Measurements from ENCODE around the gene ZNF785.

DNA sequence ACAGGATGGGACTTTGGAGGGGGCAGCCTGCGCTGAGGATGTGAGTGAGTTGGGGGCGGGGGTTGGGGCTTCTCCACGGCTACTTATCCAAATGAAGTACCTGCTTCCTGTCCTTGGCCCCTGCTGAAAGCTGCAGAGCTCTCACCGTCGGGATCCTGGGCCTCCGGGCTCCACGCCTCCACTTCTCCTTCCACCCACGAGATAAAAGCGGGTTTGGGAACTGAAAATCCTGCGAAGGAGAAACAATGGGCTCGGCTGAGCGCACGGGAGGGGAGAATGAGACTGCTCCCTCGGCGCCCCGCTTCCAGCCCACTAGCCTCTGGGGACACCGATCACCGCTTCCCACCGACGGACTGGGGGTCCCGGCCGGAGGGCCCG lies 486 bp downstream of the ZNF785 start:
- TF ChIP-seq POLR2A (IDR thresholded peaks at IDR 0.05; ENCODE audit: low read depth, low read length) (no peak; the same call in 1 of the 2 replicates), POLR2AphosphoS5 (IDR thresholded peaks at IDR 0.05; ENCODE audit: low read depth, low read length) (no peak), TAF1 (IDR thresholded peaks at IDR 0.05; ENCODE audit: borderline replicate concordance, low read depth, low read length) (no peak; the same call in 1 of the 2 replicates)

All from GM12892 (cell line).